Measurements from ENCODE around the gene SNTG2. TPM values are rescaled to one million over a fixed set of nuclear protein-coding genes. Genes with fewer than 3 reads are reported as not detected.
"Not testable (repeated sequence)": the region's sequence is repeated elsewhere in the genome, so short reads cannot be mapped to it uniquely, and the experiment has no call there.

Gene SNTG2
- total RNA-seq, 1 donor from 2014 or later, result not detected

DNA sequence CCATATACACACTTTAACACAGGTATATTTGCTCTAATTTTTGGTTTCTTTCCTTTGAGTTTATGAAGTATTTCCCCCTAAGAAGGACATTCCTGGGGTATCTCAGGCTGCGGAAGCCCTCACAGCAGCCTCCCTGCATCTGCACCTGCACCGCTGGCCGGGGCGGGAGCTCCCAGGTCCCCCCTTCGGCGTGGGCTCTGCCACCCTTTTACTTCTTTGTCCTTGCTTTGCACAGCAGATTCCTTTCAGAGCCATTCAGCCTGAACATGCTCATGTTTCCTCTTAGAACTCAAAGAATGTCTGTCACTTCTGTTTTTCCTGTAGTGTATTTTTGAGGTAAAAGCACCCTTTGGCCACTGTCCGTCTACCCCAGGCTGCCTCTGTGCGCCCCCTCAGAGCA lies 146.5 kb downstream of the SNTG2 start:
- DNase-seq (ENCODE audit: low read depth), result no peak
- no peak overlapping the region for H3K4me3 ChIP-seq (ENCODE audit: low read depth, low read length)
- TF ChIP-seq CTCF (conservative IDR thresholded peaks at IDR 0.05; ENCODE audit: low read depth, low read length), result no peak

DNA sequence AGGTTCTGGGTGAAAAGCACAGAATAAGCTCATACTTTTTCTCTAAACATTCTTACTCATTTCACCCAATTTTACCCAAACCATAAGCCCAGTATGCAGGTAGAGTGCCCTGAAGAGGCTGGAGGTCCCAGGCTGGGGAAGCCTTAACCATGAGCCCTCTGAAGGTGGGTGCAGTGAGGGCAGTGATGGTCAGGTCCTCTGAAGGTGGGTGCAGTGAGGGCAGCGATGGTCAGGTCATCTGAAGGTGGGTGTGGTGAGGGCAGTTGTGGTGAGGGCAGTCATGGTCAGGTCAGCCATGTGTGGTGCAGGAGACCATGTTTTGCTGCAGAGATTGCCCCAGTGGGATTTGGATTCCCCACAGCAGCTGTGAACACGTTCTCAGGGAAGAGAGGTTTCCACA lies 148.8 kb downstream of the SNTG2 start:
- no peak for TF ChIP-seq CTCF (conservative IDR thresholded peaks at IDR 0.05; ENCODE audit: low read depth, low read length)
- no peak overlapping the region for H3K4me3 ChIP-seq (ENCODE audit: low read depth, low read length)
- no peak for DNase-seq (ENCODE audit: low read depth)

DNA sequence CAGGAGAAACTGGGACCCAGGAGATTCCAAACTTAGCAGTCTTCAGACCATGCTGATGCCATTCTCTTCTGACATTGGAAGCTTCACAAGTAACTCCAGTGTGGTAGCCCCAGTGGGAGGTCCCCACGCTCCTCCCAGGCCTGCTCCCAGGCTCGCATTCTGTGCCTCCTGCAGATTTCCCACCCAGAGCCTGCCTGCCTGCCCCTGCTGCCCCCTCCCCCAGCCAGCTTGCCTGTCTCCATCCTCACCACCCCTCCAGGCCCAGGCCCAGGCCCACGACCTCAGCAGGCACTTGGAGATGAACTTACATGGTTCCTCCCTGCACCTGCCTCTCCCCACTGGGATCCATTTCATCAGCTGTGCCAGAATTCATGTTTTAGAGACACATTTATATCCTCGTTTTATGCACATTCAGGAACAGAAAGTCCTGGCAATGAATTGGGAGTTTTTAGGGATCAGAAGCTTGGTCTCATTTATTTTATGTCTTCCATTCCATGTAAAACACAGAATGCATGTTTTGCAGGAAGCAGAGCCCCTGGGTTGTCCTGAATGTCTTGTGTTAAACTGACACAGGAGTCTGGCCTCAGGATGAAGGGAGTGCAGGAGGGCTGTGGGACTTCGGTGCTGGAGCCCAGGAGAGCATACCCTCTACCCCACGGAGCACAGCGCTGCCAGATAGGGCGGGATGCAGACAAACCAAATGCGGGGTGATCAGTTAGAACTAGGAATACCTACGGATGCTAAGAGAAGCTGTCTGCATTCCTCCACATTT lies 150.5 kb downstream of the SNTG2 start:
- TF ChIP-seq CTCF (conservative IDR thresholded peaks at IDR 0.05; ENCODE audit: low read depth, low read length), result no peak
- no peak overlapping the region for H3K4me3 ChIP-seq (ENCODE audit: low read depth, low read length)
- no peak for DNase-seq (ENCODE audit: low read depth)

DNA sequence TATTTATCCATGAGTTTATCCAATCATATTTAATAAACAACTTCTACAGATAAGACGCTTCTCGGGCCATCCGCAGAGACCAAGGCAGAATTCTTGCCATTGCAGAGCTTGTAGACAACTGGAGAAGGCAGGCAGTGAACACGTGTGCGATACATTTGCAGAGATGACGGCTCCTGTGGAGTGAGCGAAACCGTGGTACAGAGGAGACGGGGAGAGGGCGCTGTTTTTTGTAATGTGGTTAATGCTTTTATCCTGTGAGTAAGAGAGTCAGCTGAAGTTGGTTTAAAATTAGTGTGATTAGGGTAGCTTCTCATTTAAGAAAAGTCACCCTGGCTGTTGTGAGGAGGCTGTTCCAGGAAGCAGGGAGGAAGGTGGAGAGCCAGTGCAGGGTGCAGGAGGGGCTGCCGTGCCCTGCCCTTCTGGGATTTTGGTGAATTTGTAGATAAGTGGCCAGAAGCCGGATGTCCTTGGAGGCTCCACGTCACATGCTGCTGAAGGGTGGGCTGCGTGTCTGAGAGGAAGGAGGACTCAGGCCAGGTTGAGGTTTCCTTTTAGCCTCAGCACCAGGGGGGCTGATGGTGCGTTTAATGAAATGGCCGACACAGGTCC lies 151.4 kb downstream of the SNTG2 start:
- no peak overlapping the region for H3K4me3 ChIP-seq (ENCODE audit: low read depth, low read length)
- TF ChIP-seq CTCF (conservative IDR thresholded peaks at IDR 0.05; ENCODE audit: low read depth, low read length), result no peak
- DNase-seq (ENCODE audit: low read depth), result no peak

DNA sequence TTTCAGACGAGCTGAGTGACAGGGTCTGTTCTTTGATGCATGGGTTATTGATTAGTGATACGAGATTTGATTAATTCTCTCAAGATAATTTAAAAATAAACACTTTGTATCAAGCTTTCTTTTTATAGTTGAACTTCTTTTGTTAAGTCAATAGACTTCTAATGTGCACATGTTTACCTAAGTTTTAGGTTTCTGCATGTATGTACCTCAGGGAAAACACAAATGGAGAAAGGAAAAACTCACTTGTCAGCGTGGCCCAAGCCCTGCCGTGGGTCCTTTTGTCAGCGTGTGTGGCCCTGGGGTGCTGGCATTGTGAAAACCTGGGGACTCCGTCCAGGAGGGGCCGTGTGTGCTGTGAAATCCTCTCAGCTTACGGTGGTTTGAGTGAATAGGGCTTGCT lies 153.7 kb downstream of the SNTG2 start:
- no peak for TF ChIP-seq CTCF (conservative IDR thresholded peaks at IDR 0.05; ENCODE audit: low read depth, low read length)
- no peak for DNase-seq (ENCODE audit: low read depth)
- H3K4me3 ChIP-seq (ENCODE audit: low read depth, low read length), result no peak overlapping the region

DNA sequence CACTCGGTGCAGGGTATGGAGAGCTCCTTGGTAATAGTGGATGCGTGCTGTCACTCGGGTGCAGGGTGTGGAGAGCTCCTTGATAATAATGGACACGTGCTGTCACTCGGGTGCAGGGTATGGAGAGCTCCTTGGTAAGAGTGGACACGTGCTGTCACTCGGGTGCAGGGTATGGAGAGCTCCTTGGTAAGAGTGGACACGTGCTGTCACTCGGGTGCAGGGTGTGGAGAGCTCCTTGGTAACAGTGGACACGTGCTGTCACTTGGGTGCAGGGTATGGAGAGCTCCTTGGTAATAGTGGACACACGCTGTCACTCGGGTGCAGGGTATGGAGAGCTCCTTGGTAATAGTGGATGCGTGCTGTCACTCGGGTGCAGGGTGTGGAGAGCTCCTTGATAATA lies 155.7 kb downstream of the SNTG2 start:
- not testable (repeated sequence) for DNase-seq (ENCODE audit: low read depth); H3K4me3 ChIP-seq (ENCODE audit: low read depth, low read length)

- no peak for TF ChIP-seq CTCF (conservative IDR thresholded peaks at IDR 0.05; ENCODE audit: low read depth, low read length)
- H3K4me3 ChIP-seq (ENCODE audit: low read depth, low read length), result no peak overlapping the region
- no peak for DNase-seq (ENCODE audit: low read depth)
Observed at GRCh38 chr2:1115843-1116539, 165.3 kb downstream of the SNTG2 start.

All from epithelial cell of proximal tubule (primary cell).